ENCODE results near the gene TBC1D13. TPM values are rescaled to one million over a fixed set of nuclear protein-coding genes. Genes with fewer than 3 reads are reported as not detected.
"Not testable (repeated sequence)": the region's sequence is repeated elsewhere in the genome, so short reads cannot be mapped to it uniquely, and the experiment has no call there.

TBC1D13 gene
- total RNA-seq, 1 experiment from 2014 or later: 21.6 TPM

- TF ChIP-seq ZSCAN18 (CRISPR knock-in tag; IDR thresholded peaks at IDR 0.05): no peak
- TF ChIP-seq ZNF219 (CRISPR knock-in tag; IDR thresholded peaks at IDR 0.05; ENCODE audit: borderline replicate concordance): no peak
- TF ChIP-seq ZNF416 (CRISPR knock-in tag; IDR thresholded peaks at IDR 0.05): no peak
Measured at GRCh38 chr9:128846680-128847030, 59.6 kb downstream of the TBC1D13 start (continued).

- Mint-ChIP-seq H3K4me1 (no peaks in the 10 kb centered on the region), H3K9me3 (peaks cover 29% of the 10 kb centered on the region), H3K4me3 (no peak overlapping the region), H3K27ac (no peak overlapping the region), H3K27me3 (ENCODE audit: low read depth) (no peaks in the 10 kb centered on the region), H3K36me3 (peaks cover 36% of the 10 kb centered on the region)
- DNase-seq (ENCODE audit: low spot score) (no peak), ATAC-seq (no peak)
- no peak for TF ChIP-seq AFF4 (CRISPR knock-in tag; IDR thresholded peaks at IDR 0.05; ENCODE audit: borderline replicate concordance)
- no peak for TF ChIP-seq MLX (CRISPR knock-in tag; IDR thresholded peaks at IDR 0.05)
- no peak for TF ChIP-seq FOXP1 (CRISPR knock-in tag; IDR thresholded peaks at IDR 0.05; ENCODE audit: borderline replicate concordance)
- POLR2A ChIA-PET: no interaction called here
- CTCF ChIA-PET: interaction anchor here (1.4 kb wide), 1 partner anchor 81 kb away, joined by 5 read pairs; no protein-coding TSS in a partner anchor
Measured at GRCh38 chr9:128847803-128848202, 60.8 kb downstream of the TBC1D13 start.

- H3K4me3 Mint-ChIP-seq; ATAC-seq; H3K27me3 Mint-ChIP-seq (ENCODE audit: low read depth); CTCF ChIA-PET; POLR2A ChIA-PET; H3K4me1 Mint-ChIP-seq; H3K27ac Mint-ChIP-seq; DNase-seq (ENCODE audit: low spot score): not testable (repeated sequence)
- Mint-ChIP-seq H3K36me3 (peaks cover 33% of the 10 kb centered on the region), H3K9me3 (peaks cover 29% of the 10 kb centered on the region)
Measured at GRCh38 chr9:128851024-128851423, 64.0 kb downstream of the TBC1D13 start.

- ATAC-seq: peak; percentile 39; the same call in 1 of the 2 replicates
- peak; percentile 29; the same call in 1 of the 2 replicates for TF ChIP-seq CTCF (IDR thresholded peaks at IDR 0.05)
- DNase-seq (ENCODE audit: low spot score); H3K4me1 Mint-ChIP-seq; H3K27me3 Mint-ChIP-seq (ENCODE audit: low read depth); H3K27ac Mint-ChIP-seq; POLR2A ChIA-PET; H3K4me3 Mint-ChIP-seq: not testable (repeated sequence)
- Mint-ChIP-seq H3K9me3 (peaks cover 29% of the 10 kb centered on the region), H3K36me3 (peaks cover 33% of the 10 kb centered on the region)
- CTCF ChIA-PET: interaction anchor here (0.6 to 1.2 kb wide), 16 partner anchors 9 to 329 kb away, joined by 3 to 13 read pairs (median 3); partner anchors contain the start of genes SPOUT1 and ZDHHC12
Measured at GRCh38 chr9:128851779-128852600, 64.9 kb downstream of the TBC1D13 start.

- Mint-ChIP-seq H3K9me3 (peaks cover 27% of the 10 kb centered on the region), H3K36me3 (peaks cover 31% of the 10 kb centered on the region)
- ATAC-seq; POLR2A ChIA-PET; H3K27ac Mint-ChIP-seq; H3K4me1 Mint-ChIP-seq; H3K27me3 Mint-ChIP-seq (ENCODE audit: low read depth); H3K4me3 Mint-ChIP-seq; DNase-seq (ENCODE audit: low spot score): not testable (repeated sequence)
- CTCF ChIA-PET: interaction anchor here (0.6 to 1.2 kb wide), 16 partner anchors 8 to 329 kb away, joined by 3 to 13 read pairs (median 3); partner anchors contain the start of genes SPOUT1 and ZDHHC12
Measured at GRCh38 chr9:128852646-128853045, 65.6 kb downstream of the TBC1D13 start.

GRCh38 chr9:128854454-128854853 is 67.4 kb downstream of the TBC1D13 start:
- Mint-ChIP-seq H3K9me3 (peaks cover 20% of the 10 kb centered on the region), H3K36me3 (peaks cover 24% of the 10 kb centered on the region)
- H3K4me3 Mint-ChIP-seq; H3K27me3 Mint-ChIP-seq (ENCODE audit: low read depth); DNase-seq (ENCODE audit: low spot score); ATAC-seq; POLR2A ChIA-PET; H3K27ac Mint-ChIP-seq; H3K4me1 Mint-ChIP-seq: not testable (repeated sequence)
- CTCF ChIA-PET: interaction anchor here (0.9 kb wide), 1 partner anchor 9 kb away, joined by 5 read pairs; no protein-coding TSS in a partner anchor

- H3K4me3 Mint-ChIP-seq; H3K27ac Mint-ChIP-seq; H3K9me3 Mint-ChIP-seq; ATAC-seq; H3K27me3 Mint-ChIP-seq (ENCODE audit: low read depth); H3K36me3 Mint-ChIP-seq; DNase-seq (ENCODE audit: low spot score); POLR2A ChIA-PET: not testable (repeated sequence)
- H3K4me1 Mint-ChIP-seq: peaks cover 15% of the 10 kb centered on the region; the same call in 1 of the 2 replicates
- CTCF ChIA-PET: interaction anchor here (1.4 kb wide), 1 partner anchor 70 kb away, joined by 6 read pairs; no protein-coding TSS in a partner anchor
Measured at GRCh38 chr9:128858476-128858875, 71.4 kb downstream of the TBC1D13 start.

Measured in WTC11 (cell line).